22Rv1 (cell line): ENCODE measurements around the gene RAB31.

Source experiments
- ZFX ChIP-seq: fragments of 450-650 bp; IDR thresholded peaks from 2 replicates; pipeline ENCODE4 v1.6.1; 2017; ENCODE audit warnings: antibody characterized with exemption, borderline replicate concordance
- TF ChIP-seq, protein P1 (sequence below): fragments of 450-650 bp; IDR thresholded peaks from 2 replicates; pipeline ENCODE4 v1.5.1; 2017; ENCODE audit warnings: mild to moderate bottlenecking

DNA sequence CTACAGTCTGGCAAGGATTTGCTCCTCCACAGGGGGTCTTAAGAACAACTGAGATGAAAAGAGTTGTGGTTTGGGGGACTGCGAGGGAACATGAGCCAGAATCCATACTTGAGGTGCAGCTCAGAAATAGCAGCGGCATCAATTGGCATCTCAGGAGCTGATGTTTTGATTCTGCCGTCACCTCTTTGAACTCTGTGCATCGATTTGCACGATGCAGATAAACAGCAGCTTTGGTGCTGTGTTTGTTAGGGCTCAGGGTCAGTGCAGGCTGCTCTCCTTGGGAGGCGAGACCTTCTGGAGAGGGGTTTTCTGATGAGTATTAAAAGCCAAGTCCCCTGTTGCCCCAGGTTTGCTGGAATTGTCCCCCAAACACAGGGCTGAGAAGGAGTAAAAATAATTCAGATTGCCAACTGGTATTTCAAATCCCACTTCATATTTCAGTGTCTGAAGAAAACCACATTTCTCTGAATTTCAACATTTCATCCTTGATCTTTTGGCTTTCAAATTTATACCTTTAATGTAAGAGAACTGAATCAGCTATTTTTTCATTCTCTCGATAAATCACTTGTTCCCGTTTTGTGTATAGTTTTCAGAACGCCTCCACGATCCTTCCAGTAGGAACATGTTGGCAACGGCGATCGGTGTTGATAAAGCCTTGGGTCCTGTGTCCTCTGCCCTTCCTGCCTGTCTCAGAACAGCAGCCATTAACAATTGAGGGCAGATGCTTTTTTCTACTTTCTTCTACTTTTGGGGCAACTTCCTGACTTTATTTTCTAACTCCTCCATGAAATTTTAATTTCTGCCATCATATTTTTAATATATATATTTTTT, 65.0 kb downstream of the RAB31 start:
- TF ChIP-seq, protein P1, sequence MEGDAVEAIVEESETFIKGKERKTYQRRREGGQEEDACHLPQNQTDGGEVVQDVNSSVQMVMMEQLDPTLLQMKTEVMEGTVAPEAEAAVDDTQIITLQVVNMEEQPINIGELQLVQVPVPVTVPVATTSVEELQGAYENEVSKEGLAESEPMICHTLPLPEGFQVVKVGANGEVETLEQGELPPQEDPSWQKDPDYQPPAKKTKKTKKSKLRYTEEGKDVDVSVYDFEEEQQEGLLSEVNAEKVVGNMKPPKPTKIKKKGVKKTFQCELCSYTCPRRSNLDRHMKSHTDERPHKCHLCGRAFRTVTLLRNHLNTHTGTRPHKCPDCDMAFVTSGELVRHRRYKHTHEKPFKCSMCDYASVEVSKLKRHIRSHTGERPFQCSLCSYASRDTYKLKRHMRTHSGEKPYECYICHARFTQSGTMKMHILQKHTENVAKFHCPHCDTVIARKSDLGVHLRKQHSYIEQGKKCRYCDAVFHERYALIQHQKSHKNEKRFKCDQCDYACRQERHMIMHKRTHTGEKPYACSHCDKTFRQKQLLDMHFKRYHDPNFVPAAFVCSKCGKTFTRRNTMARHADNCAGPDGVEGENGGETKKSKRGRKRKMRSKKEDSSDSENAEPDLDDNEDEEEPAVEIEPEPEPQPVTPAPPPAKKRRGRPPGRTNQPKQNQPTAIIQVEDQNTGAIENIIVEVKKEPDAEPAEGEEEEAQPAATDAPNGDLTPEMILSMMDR: no peak
- no peak for TF ChIP-seq ZFX
